HG02885 (cell line): Measurements from ENCODE around the gene ZNF345.

Source experiments
- ATAC-seq: cut with Tn5 transposase; IDR thresholded peaks from one replicate; pipeline ENCODE4 v1.9.1; 2021; ENCODE audit warnings: mild to moderate bottlenecking; ENCODE audit not compliant: unreplicated experiment, poor library complexity

The ZNF345 gene

GRCh38 chr19:36915992-36916830 lies 65.5 kb downstream of the ZNF345 start, which contains the start of the genes ZNF568 and ZNF829:
TSS of gene ZNF568 (plus strand) at chr19:36916332. CDS start at chr19:36922771, 6,439 bp downstream.
TSS of gene ZNF829 (minus strand) at chr19:36916291. CDS start at chr19:36915167, 1,124 bp downstream.
- peak; percentile 88 for ATAC-seq

GRCh38 chr19:36916991-36917390 lies 66.3 kb downstream of the ZNF345 start:
- no peak for ATAC-seq

- no peak for ATAC-seq
Observed at GRCh38 chr19:36918090-36918489, 67.4 kb downstream of the ZNF345 start.
